GM19372 (cell line): ENCODE measurements around the gene MRNIP.

Experiments
- ATAC-seq: cut with Tn5 transposase; IDR thresholded peaks from one replicate; pipeline ENCODE4 v1.9.1; 2021; ENCODE audit warnings: mild to moderate bottlenecking, low read depth, moderate library complexity; ENCODE audit not compliant: unreplicated experiment

Gene MRNIP

GRCh38 chr5:179858586-179859427 is at the start of gene MRNIP:
Gene MRNIP (minus strand): TSS chr5:179858817. CDS start chr5:179858796, 21 bp downstream.
- ATAC-seq = peak; percentile 96

DNA sequence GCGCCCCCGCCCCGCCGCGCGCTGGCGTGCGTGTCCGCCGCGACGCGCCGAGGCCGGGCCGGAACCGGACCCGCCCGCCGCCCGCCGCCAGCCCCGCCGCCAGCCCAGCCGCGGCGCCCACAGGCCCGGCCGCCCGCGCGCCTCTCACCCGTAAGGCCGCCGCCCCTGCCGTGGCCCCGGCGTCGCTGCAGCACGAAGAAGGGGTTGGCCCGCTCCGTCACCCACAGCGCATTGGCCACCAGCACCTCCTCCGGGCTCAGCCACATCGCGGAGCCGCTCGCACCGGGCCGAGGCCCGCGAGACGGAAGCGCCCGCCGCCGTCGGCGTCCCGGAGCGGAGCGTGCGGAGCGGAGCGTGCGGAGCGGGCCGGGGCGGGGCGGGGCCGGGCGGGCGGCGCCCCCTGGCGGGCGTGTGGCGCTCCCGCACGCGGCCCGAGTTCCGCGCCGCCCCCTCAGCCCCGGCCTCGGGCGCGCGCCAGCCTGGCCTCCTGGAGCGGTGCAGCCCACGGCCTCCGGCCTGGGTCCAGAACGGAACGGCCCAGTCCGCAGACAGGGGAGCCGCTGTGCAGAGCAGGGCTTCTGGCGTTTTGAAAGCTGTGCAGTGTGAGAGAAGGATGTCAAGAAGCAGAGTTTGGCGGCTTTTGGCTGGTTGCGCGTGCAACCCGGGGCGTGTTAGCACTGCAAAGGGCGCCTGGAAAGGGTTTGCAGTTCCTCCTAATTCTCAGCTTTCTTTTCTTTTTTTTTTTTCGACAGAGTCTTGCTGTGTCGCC is 49.1 kb upstream of the MRNIP start, which contains the start of gene TBC1D9B:
TSS of gene TBC1D9B (minus strand) at position 342 of the 769 bp plus-strand sequence. CDS start at position 266, 76 bp downstream.
- ATAC-seq = peak; percentile 90

GRCh38 chr5:179906795-179907555 is 48.4 kb upstream of the MRNIP start:
- peak; percentile 32 for ATAC-seq

GRCh38 chr5:179906294-179906794 is 47.7 kb upstream of the MRNIP start:
- no peak for ATAC-seq

GRCh38 chr5:179905161-179905560 is 46.5 kb upstream of the MRNIP start:
- no peak for ATAC-seq

- no peak for ATAC-seq
Observed at GRCh38 chr5:179904463-179905160, 46.0 kb upstream of the MRNIP start.

GRCh38 chr5:179902763-179903158 is 44.1 kb upstream of the MRNIP start:
- no peak for ATAC-seq

- no peak for ATAC-seq
Observed at GRCh38 chr5:179901915-179902762, 43.5 kb upstream of the MRNIP start.

DNA sequence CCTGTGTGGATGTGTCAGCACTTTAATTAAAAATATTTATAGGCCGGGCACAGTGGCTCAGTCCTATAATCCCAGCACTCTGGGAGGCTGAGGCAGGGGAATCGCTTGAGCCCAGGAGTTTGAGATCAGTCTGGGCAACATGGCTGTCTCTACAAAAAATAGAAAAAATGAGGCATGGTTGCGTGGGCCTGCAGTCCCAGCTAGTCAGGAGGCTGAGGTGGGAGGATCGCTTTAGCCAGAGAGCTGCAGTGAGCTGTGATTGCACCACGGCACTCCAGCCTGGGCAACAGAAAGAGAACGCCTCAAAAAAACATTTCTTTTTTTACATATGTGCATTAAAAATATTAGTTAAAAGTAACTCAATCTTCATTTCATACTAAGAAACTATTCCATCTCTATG is 42.8 kb upstream of the MRNIP start:
- no peak for ATAC-seq

GRCh38 chr5:179900711-179901110 is 42.1 kb upstream of the MRNIP start:
- ATAC-seq = no peak

GRCh38 chr5:179900206-179900605 is 41.6 kb upstream of the MRNIP start:
- ATAC-seq = no peak

- ATAC-seq = no peak
Observed at GRCh38 chr5:179895861-179896260, 37.2 kb upstream of the MRNIP start.

DNA sequence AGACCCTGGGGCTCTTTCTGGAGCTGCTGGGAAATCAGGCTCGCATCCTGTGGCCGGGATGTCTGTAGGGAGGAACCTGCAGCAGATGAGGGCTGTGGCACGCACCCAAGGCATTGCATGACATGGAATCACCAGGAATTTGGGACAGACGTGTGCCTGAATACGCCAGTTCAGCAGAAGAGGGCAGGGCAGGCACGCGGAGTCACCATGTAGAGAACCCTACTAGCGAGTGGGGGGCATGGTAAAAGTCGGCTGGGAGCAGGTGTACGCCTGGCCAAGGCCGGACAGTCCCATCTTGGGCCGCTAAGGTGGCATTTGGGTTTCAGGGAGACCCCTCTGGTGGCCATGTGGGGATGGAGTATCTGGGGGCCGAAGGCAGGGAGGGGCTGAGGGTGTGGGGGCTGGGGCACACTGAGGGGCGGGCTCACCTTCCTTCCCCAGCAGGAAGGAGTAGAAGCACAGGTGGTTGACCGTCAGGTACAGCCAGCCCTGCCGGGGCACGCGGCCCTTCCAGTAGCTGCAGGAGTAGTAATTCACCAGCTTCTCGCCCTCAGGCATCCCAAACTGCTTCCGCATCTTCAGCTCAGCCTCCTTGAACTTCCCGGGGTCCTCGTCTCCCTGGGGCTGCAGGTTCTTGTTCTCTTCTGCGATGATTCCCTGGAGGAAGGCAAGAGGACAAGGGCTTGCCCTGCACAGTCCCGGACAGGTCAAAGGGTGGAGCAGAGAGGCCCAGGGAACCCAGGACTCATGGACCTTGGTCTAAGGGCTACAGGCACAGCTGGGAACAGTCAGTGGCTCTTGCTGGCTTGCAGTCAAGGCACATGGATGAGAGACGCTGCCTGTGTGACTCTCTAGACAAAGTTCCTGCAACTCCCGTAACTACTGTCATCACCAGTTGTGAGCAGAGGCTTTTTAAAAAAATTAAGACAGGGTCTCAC is 35.6 kb upstream of the MRNIP start:
- ATAC-seq = no peak

- no peak for ATAC-seq
Observed at GRCh38 chr5:179893076-179893957, 34.7 kb upstream of the MRNIP start.

DNA sequence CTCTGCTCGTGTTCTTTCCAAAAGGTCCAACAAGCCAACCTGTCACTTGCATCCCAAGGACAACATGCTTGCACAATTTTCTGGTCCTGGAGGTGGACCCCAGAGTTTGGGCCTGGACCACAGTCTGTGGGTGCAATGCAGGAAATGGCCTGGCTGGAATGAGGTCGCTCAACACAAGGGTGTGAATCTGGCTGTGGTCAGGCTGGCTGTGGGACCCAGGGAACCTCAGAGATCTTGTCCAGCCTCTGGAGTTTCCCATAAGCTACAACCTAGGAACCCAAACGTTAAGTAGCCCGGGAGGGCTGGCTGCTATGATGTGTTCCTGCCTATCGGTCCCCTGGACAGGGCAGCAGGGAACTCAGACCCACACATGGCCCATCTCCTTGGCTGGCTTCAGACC is 33.6 kb upstream of the MRNIP start:
- no peak for ATAC-seq

- ATAC-seq = no peak
Observed at GRCh38 chr5:179890751-179891682, 32.4 kb upstream of the MRNIP start.
